ENCODE measurements around the gene PPIL3.
"Not testable (repeated sequence)": the region's sequence is repeated elsewhere in the genome, so short reads cannot be mapped to it uniquely, and the experiment has no call there.

The PPIL3 gene

GRCh38 chr2:200888704-200889625 is at the start of gene PPIL3, which contains the start of gene NIF3L1:
Gene PPIL3, minus strand, starts transcription at chr2:200889077. Its CDS starts 1,462 bp downstream, at chr2:200887615.
Gene NIF3L1, plus strand, starts transcription at chr2:200889371. Its CDS starts 2,573 bp downstream, at chr2:200891944.
- DNase-seq: peak; percentile 99

GRCh38 chr2:200930947-200931626 is 42.2 kb upstream of the PPIL3 start:
- DNase-seq: no peak

DNA sequence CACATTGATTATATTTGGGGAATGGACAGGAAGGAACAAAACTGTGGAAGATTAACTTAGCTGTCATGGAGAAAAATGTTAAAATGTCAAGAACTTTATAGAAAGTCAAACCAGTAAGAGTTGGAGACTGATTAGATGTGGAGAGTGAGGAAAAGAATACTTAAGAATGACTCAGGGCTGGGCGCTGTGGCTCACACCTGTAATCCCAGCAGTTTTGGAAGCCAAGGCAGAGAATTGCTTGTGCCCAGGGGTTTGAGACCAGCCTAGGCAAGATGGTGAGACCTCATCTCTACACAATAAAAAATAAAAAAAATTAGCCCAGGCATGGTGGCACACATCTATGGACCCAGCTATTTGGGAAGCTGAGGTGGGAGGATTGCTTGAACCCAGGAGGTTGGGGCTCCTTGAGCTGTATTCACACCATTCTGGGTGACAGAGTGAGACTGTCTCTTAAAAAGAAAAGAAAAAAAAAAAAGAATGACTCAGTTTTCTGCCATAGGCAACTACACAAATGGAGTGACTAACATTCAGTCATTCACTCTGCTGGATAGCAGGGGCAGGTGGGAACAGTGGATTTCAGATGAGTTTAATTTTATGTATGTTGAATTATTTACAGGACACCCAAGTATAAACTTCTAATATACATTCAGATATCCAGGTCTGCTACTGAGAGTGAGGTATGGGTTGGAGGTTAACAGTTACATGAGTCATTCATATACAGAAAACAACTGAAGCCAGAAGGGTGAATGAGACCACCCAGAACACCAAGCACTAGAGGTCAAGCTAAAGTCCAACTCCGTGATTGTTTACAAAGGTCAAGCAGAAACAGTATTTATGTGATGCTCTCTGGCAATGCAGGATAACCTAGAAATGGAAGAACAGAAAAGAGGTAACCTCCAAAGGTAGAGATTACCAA is 40.7 kb upstream of the PPIL3 start:
- DNase-seq: no peak

GRCh38 chr2:200922439-200922838 is 33.6 kb upstream of the PPIL3 start:
- DNase-seq: no peak

DNA sequence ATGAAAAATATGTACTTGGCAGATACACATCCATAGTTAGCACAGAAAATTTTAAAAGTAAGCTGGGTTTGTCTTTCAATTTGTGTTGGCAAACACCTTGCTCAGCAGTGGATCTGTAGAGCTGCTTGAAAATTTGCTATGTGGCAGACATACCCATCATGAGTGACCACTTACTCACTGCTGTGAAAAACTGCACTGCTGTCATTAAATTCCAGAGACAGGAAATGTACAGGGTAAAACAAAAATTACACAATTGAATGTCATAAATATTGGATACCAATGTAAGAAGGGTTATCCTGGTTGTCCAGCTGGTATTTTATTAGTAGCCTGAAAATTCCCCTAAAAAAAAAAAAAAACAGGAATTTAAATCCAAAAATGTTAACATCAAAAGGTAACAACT is 24.8 kb upstream of the PPIL3 start:
- no peak for DNase-seq

- no peak for DNase-seq
Measured at GRCh38 chr2:200909958-200910357, 21.1 kb upstream of the PPIL3 start.

DNA sequence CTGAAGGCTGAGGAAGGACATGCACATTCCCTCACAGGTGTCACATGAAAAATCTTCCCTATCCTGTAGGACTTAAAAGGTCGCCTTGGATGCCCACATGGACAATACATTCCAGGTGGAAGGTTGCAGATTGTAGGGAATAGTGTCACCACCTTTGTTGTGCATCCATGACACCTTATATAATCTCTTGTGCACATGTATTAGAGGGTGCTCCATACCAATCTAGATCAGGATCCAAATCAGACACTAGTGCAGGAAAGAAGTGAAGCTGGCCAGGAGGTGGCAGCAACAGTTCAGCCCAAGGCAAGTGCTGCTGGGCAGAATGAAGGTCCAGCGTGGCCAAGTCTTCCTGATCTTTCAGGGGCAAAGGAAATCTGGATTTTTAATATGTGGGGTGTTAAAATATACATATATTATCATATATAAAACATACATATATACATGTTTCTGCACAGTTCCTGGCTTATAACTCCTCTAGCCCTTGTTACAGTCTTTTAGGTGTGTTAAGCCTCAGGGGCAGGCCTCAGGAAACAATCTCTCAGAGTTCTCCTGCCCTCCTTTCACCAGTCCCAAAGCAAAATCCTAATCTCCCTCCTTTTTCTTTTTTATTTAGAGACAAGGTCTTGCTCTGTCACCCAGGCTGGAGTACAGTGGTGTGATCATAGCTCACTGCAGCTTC is 16.9 kb upstream of the PPIL3 start:
- peak; percentile 48 for DNase-seq

- peak; percentile 83 for DNase-seq
Measured at GRCh38 chr2:200901459-200902072, 12.7 kb upstream of the PPIL3 start.

DNA sequence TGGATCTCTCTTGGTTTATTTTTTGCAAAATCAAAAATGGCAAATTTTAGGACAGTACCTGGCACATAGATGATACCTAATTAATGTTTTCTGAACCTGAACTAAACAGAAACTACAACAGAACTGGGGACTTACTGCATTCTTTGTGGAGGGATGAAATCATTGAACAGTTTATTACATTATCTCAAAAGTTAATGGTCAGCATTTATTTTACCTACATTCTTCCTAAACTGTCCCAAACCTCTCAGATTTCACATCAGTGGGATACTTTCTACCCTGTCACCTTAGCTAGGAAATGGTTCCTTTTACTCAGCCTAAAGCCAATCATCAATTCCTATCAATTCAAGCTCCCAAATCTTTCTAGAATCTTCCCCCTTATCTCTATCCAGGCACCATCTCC is 10.6 kb upstream of the PPIL3 start:
- DNase-seq: no peak

DNA sequence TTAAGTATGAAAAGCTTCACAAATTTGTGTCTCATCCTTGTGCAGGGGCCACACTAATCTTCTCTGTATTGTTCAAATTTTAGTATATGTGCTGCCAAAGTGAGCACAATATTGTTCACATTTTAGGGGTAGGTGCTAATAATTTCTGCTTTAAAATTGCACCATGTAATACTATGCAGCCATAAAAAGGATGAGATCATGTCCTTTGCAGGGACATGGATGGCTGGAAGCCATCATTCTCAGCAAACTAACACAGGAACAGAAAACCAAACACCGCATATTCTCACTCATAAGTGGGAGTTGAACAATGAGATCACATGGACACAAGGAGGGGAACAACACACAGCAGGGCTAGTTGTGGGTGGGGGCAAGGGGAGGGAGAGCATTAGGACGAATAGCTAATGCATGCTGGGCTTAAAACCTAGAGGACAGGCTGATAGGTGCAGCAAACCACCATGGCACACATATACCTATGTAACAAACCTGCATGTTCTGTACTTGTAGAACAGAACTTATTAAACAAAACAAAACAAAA is 7.1 kb downstream of the PPIL3 start:
- DNase-seq: not testable (repeated sequence)

DNA sequence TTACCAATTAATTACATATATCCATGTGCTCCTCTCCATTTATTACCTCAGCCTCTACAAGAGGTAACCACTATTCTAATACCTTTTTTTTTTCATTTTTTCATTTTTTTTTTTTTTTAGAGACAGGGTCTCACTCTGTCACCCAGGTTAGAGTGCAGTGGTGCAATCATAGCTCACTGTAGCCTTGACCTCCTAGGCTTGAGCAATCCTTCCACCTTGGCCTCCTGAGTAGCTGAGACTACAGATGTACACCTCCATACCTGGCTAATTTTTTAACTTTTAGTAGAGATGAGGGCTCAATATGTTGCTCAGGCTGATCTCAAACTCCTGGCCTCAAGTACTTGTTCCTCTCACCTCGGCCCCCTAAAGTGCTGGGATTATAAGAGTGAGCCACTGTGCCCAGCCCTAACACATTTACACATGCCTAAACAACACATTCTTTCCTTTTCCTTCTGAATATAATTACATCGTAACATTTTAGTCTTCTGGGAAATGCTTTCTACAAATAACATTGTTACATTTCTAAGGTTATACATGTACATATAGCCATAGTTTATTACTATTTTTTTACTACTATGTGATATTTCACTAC is 10.5 kb downstream of the PPIL3 start:
- no peak for DNase-seq

DNA sequence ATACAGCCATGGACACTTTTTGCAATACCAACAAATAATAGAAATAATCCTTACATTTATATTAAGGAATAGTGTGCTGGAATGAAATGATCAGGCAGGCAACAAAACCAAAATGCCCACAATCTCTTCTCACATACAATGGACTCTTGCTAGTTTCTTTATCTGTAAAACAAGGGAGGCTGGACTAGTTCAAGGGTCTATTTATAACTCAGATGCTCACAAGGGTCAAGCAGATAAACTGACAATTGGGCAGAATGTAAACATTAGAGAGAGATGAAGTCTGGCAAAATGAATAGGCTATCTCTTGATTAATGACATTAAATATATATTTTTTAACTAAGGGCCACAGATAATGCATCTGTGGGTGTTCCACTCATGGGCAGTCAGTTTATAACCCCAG is 11.4 kb downstream of the PPIL3 start:
- DNase-seq: no peak

DNA sequence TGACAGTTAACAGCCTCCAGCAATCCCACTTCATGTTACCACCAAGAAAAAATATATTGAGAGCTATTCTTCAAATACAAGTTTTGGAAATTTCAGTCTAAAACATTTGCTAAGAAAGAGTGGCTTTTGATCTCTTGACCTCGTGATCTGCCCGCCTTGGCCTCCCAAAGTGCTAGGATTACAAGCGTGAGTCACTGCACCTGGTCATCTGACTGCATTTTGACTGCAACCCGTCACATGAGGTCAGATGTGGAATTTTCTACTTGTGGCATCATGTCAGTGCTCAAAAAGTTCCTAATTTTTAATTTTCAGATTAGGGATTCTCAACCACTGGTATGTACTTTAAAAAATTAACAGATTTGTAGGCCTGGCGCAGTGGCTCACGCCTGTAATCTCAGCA is 15.3 kb downstream of the PPIL3 start:
- DNase-seq: no peak

GRCh38 chr2:200871151-200871550 is 17.7 kb downstream of the PPIL3 start:
- DNase-seq: no peak

DNA sequence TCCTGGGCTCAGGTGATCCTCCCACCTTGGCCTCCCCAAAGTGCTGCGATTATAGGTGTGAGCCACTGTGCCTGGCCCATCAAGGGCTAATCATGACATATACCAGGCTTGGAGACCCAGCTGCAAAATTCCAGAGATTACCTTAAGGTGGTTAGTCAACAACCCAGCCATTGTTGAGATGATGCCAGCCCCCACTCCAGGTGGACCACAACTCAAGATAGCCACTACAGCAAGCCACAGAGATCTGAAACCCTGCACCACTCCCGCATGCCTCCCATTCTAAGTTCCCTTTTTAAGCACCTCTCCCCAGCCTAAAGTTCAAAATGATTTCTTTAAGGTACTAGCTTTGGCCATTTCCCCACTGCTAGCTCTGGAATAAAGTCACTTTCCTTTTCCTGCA is 19.9 kb downstream of the PPIL3 start:
- no peak for DNase-seq

GRCh38 chr2:200864176-200865034 is 24.5 kb downstream of the PPIL3 start, which contains the start of gene CLK1:
Gene CLK1, minus strand, starts transcription at chr2:200864658. Its CDS starts 2,796 bp downstream, at chr2:200861862.
- peak; percentile 96 for DNase-seq

GRCh38 chr2:200863782-200864175 is 25.1 kb downstream of the PPIL3 start:
- peak; percentile 32 for DNase-seq

DNA sequence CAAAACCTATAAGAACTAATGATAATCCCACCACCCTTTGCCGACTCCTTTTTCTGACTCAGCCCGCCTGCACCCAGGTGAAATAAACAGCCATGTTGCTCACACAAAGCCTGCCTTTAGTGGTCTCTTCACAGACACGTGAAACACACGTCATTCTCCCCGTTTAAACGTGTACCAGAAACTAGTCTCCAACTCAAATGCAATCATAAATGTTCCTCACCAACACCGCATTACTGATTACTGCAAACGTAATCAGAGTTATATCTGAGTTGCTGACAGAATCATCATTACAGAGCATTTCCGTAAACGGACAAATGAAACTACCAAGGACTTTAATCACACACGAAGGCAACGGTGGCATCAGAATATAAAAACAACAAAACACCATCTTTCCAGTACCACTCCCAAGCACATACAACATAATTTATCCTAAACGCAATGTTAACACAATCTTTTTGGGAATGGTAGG is 26.3 kb downstream of the PPIL3 start:
- DNase-seq: peak; percentile 55

GRCh38 chr2:200861617-200862155 is 27.2 kb downstream of the PPIL3 start:
- no peak for DNase-seq
